ENCODE measurements around the gene TMEM176A.

The TMEM176A gene

DNA sequence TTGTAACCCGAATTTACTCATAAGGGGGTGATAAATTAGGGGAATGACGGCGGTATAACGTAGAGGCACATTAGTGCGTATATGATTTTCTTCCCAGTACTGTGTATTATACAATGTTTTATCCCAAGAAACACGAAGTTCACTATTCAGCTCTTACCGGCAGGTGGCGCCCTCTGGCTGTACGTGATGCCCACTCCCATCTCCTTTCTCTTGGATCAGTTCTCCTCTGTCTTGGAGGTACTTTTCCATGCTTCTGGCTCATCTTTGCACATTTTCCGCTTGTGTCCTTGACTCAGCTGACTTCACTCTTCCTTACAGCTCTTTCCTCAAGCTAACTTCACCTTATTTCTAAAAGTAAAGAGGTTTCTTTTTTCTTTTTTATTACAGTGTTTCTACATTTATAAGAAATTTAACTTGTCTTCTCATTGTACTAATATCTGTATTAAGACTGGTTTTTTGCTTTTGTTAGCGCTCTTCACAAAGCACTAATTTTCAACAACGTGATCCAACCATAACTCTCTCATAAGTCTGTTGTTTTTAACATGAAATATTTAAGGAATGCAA lies 21.7 kb upstream of the TMEM176A start:
- ATAC-seq (replicated peaks) (peak; percentile 65), DNase-seq (peak; percentile 59 to 68 (median 67))
- Mint-ChIP-seq H3K27ac (no peak overlapping the region), H3K27me3 (peaks cover 8 to 11% of the 10 kb centered on the region in 2 donors), H3K9me3 (peaks cover 0 to 2% of the 10 kb centered on the region in 2 donors), H3K4me1 (ENCODE audit: low read depth in 2 of 2) (peaks cover 2 to 5% of the 10 kb centered on the region in 2 donors), H3K36me3 (ENCODE audit: insufficient read depth) (no peaks in the 10 kb centered on the region), H3K4me3 (no peak overlapping the region)

DNA sequence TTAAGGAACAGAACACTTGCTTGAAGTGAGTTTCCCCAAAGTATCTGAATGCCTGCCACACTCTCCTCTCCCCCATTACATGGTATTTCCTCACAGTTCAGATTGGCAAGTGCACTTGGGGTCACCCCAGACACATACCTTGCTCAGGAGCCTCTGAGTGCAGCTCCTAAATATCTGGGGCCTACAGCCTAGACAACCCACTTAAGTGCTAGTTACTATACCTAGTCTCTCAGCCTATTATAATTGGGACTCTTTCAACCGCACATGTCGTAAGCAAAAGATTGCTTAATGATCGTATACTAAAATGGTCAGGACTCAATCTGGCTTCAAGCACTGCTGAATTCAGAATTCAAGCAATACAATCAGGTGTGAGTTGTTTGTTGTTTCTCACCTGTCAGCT lies 20.3 kb upstream of the TMEM176A start:
- no peak for DNase-seq
- Mint-ChIP-seq H3K27me3 (peaks cover 19 to 22% of the 10 kb centered on the region in 2 donors), H3K9me3 (no peaks in the 10 kb centered on the region), H3K27ac (no peak overlapping the region), H3K4me3 (no peak overlapping the region), H3K4me1 (ENCODE audit: low read depth in 2 of 2) (peaks cover 2 to 5% of the 10 kb centered on the region in 2 donors), H3K36me3 (ENCODE audit: insufficient read depth) (no peaks in the 10 kb centered on the region)
- no peak for ATAC-seq (replicated peaks)

DNA sequence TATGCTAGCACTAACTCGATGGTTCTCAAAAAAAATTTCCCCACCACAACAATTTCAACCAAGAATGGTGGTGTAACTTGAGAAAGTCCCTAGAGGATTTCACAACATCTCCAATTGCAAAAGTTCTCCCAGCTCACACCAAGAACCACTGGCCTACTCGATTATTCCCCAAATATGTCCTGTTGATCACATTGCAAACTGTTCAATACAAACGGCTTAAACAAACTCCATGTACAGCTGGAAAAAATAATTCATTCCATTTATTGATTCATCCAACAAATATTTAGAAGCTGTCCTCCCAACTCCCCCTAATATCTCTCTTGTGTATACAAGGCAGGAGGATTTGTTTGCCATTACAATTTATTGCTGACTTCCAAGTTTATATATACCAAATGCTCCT lies 19.5 kb upstream of the TMEM176A start:
- no peak overlapping the region for H3K27ac Mint-ChIP-seq
- no peaks in the 10 kb centered on the region for H3K36me3 Mint-ChIP-seq (ENCODE audit: insufficient read depth)
- H3K4me1 Mint-ChIP-seq (ENCODE audit: low read depth in 2 of 2): peaks cover 4 to 5% of the 10 kb centered on the region in 2 donors
- DNase-seq: no peak
- no peak for ATAC-seq (replicated peaks)
- H3K4me3 Mint-ChIP-seq: no peak overlapping the region
- peaks cover 27 to 29% of the 10 kb centered on the region in 2 donors for H3K27me3 Mint-ChIP-seq
- H3K9me3 Mint-ChIP-seq: no peaks in the 10 kb centered on the region

DNA sequence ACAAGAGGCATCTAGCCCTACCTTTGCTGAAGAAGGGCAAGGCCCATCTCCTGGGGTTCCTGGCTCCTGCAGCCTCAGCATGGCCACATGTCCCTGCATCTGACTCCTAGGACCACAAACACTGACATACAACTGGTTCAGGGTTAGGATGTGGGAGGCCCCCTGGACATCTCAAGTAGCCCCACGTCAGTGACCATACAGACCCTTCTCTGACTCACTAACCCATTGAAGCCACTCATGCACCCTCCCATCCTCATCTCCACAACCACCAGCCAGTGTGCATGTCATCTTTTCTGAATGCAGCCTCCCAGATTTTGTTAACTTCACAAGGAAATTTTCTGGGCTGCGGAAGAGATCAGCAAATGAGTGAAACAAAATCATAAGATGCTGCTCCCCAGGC lies 18.6 kb upstream of the TMEM176A start:
- Mint-ChIP-seq H3K36me3 (ENCODE audit: insufficient read depth) (peaks cover 2% of the 10 kb centered on the region), H3K9me3 (no peaks in the 10 kb centered on the region), H3K4me3 (no peak overlapping the region), H3K4me1 (ENCODE audit: low read depth in 2 of 2) (peaks cover 4 to 5% of the 10 kb centered on the region in 2 donors), H3K27me3 (peaks cover 28 to 29% of the 10 kb centered on the region in 2 donors), H3K27ac (no peak overlapping the region)
- DNase-seq: no peak
- no peak for ATAC-seq (replicated peaks)

GRCh38 chr7:150784120-150784736 lies 16.3 kb upstream of the TMEM176A start:
- Mint-ChIP-seq H3K9me3 (no peaks in the 10 kb centered on the region), H3K36me3 (ENCODE audit: insufficient read depth) (peaks cover 2% of the 10 kb centered on the region), H3K27ac (no peak overlapping the region), H3K4me3 (no peak overlapping the region), H3K27me3 (peaks cover 28 to 49% of the 10 kb centered on the region in 2 donors), H3K4me1 (ENCODE audit: low read depth in 2 of 2) (peaks cover 0 to 1% of the 10 kb centered on the region in 2 donors)
- ATAC-seq (replicated peaks) (no peak), DNase-seq (no peak)

GRCh38 chr7:150784954-150785353 lies 15.6 kb upstream of the TMEM176A start:
- Mint-ChIP-seq H3K9me3 (no peaks in the 10 kb centered on the region), H3K27me3 (peaks cover 28 to 49% of the 10 kb centered on the region in 2 donors), H3K4me1 (ENCODE audit: low read depth in 2 of 2) (peaks cover 0 to 1% of the 10 kb centered on the region in 2 donors), H3K36me3 (ENCODE audit: insufficient read depth) (peaks cover 2% of the 10 kb centered on the region), H3K4me3 (no peak overlapping the region), H3K27ac (no peak overlapping the region)
- DNase-seq (no peak), ATAC-seq (replicated peaks) (no peak)

DNA sequence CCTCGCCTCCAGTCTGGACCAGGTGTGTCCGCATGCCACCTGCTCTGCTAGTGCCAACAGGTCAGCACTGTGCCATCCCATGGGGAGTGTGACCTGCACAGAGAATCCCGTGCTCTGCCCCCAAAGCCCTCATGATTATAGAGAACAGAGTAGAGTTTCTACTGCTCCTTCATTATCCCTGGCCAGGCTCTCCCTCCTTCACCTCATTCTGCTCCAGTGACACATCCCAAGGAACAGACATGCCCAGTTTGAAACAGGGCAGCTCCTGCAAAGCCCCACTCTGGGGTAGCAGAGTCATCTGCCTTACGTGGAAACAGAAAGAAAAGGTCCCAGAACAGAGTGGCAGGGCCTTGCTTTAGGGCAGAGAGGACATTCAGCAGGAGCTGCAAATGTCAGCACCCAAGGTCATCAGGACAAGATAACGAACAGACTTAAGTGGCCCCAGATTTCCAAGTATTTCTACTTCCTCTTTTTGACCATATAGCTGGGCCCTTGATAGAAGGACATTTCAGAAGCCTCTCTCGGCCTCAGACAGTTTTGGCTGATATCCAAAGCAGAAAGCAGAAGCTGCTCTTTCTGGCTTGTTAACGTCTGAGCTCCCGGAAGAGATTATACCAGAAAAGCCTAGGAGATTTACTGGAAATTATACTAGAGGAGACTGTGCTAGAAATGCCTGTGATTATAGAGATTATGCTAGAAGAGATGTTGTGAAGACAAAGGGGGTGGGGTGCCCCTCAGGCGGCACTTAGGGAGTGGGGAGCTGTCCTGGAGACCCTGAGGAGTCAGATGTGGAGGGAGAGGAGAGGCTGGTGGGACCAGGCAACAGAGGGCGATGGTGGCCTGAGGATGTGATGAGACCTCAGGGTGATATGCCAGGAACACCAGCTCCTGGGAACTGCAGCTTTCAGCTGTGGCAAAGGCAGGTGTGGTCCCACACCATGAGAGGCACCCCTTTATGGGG lies 13.0 kb upstream of the TMEM176A start:
- Mint-ChIP-seq H3K27me3 (peaks cover 27 to 54% of the 10 kb centered on the region in 2 donors), H3K36me3 (ENCODE audit: insufficient read depth) (peaks cover 2% of the 10 kb centered on the region), H3K27ac (no peak overlapping the region), H3K9me3 (no peaks in the 10 kb centered on the region), H3K4me3 (no peak overlapping the region), H3K4me1 (ENCODE audit: low read depth in 2 of 2) (peaks cover 0 to 1% of the 10 kb centered on the region in 2 donors)
- DNase-seq: no peak
- ATAC-seq (replicated peaks): no peak

- Mint-ChIP-seq H3K27ac (no peak overlapping the region), H3K36me3 (ENCODE audit: insufficient read depth) (peaks cover 2% of the 10 kb centered on the region), H3K27me3 (peaks cover 27 to 54% of the 10 kb centered on the region in 2 donors), H3K9me3 (no peaks in the 10 kb centered on the region), H3K4me1 (ENCODE audit: low read depth in 2 of 2) (peaks cover 0 to 1% of the 10 kb centered on the region in 2 donors), H3K4me3 (no peak overlapping the region)
- ATAC-seq (replicated peaks) (no peak), DNase-seq (no peak)
Observed at GRCh38 chr7:150788474-150789269, 11.9 kb upstream of the TMEM176A start.

- no peak overlapping the region for H3K27ac Mint-ChIP-seq
- DNase-seq: no peak
- H3K9me3 Mint-ChIP-seq: no peaks in the 10 kb centered on the region
- ATAC-seq (replicated peaks): no peak
- H3K4me1 Mint-ChIP-seq (ENCODE audit: low read depth in 2 of 2): peaks cover 0 to 1% of the 10 kb centered on the region in 2 donors
- no peak overlapping the region for H3K4me3 Mint-ChIP-seq
- H3K36me3 Mint-ChIP-seq (ENCODE audit: insufficient read depth): peaks cover 2% of the 10 kb centered on the region
- H3K27me3 Mint-ChIP-seq: peaks cover 17 to 38% of the 10 kb centered on the region in 2 donors
Observed at GRCh38 chr7:150790416-150791075, 10.0 kb upstream of the TMEM176A start.

GRCh38 chr7:150791304-150791703 lies 9.3 kb upstream of the TMEM176A start:
- H3K4me1 Mint-ChIP-seq (ENCODE audit: low read depth in 2 of 2): no peaks in the 10 kb centered on the region
- no peak overlapping the region for H3K27ac Mint-ChIP-seq
- DNase-seq (no peak), ATAC-seq (replicated peaks) (no peak)
- peaks cover 2% of the 10 kb centered on the region for H3K36me3 Mint-ChIP-seq (ENCODE audit: insufficient read depth)
- H3K4me3 Mint-ChIP-seq: no peak overlapping the region
- peaks cover 10 to 34% of the 10 kb centered on the region in 2 donors for H3K27me3 Mint-ChIP-seq
- H3K9me3 Mint-ChIP-seq: no peaks in the 10 kb centered on the region

GRCh38 chr7:150791746-150792452 lies 8.7 kb upstream of the TMEM176A start:
- no peaks in the 10 kb centered on the region for H3K9me3 Mint-ChIP-seq
- H3K4me1 Mint-ChIP-seq (ENCODE audit: low read depth in 2 of 2): no peaks in the 10 kb centered on the region
- peaks cover 10 to 34% of the 10 kb centered on the region in 2 donors for H3K27me3 Mint-ChIP-seq
- ATAC-seq (replicated peaks): no peak
- DNase-seq: no peak
- no peaks in the 10 kb centered on the region for H3K36me3 Mint-ChIP-seq (ENCODE audit: insufficient read depth)
- H3K27ac Mint-ChIP-seq: no peak overlapping the region
- H3K4me3 Mint-ChIP-seq: no peak overlapping the region

DNA sequence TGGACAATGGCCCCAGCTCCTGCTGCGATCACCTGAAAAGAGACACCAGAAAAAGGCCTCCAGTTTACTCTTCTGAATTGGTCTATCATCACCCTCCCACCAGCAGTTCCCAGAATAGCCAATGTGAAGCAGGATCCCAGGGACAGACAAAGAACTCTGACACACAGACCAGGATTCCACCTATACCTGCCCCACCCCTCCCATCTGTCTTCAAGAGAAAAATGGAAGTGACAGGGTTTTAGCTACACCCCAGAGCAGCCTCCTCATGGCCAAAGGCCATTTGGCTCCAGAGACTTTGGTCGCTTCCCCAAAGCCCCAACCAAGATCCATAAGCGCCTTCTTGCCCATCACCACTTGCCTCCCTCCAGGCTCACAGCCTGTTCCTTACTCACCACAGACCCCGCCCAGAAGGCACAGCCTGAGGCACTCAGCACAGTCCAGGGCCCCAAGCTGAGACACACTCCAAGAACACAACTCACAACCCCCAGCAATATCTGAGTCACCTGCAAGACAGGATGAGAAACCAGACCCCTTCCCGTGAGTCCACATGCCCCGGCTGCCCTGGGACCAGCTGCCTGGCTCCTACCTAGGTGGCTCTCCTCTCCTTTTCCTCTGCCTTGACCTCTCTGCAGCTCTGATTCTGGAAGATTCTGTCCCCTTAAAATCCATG lies 6.9 kb upstream of the TMEM176A start:
- Mint-ChIP-seq H3K36me3 (ENCODE audit: insufficient read depth) (no peaks in the 10 kb centered on the region), H3K4me3 (no peak overlapping the region), H3K4me1 (ENCODE audit: low read depth in 2 of 2) (no peaks in the 10 kb centered on the region), H3K27ac (no peak overlapping the region), H3K9me3 (no peaks in the 10 kb centered on the region), H3K27me3 (peaks cover 20 to 23% of the 10 kb centered on the region in 2 donors)
- ATAC-seq (replicated peaks) (no peak), DNase-seq (no peak)

All from effector memory CD8-positive, alpha-beta T cell (primary cell).